CD4-positive, CD25-positive, alpha-beta regulatory T cell (primary cell): Measurements from ENCODE around the gene PHLDB3. TPM values are rescaled to one million over a fixed set of nuclear protein-coding genes. Genes with fewer than 3 reads are reported as not detected.

ENCODE experiments used
- ATAC-seq, 2 donors: fragments of 150-1000 bp; cut with Tn5 transposase; one replicate each; pipeline ENCODE4 v1.10.0; 2021; ENCODE audit warnings: low read depth in 2 of 2, moderate number of reproducible peaks in 2 of 2, moderate library complexity in 1 of 2
- DNase-seq, 3 donors: peaks; one replicate each; pipeline versions ENCODE4 v3.0.0 to v3.0.0-alpha.2; 2012 to 2022; ENCODE audit warnings: mixed read lengths in 1 of 3
- H3K27ac ChIP-seq: one replicate; pipeline ENCODE4 v1.7.0; 2013; ENCODE audit warnings: mild to moderate bottlenecking, low read length; ENCODE audit not compliant: insufficient read depth, poor library complexity, severe bottlenecking
- H3K27me3 ChIP-seq: one replicate; pipeline ENCODE4 v1.7.0; 2013; ENCODE audit warnings: low read length; ENCODE audit not compliant: control insufficient read depth, insufficient read depth
- H3K36me3 ChIP-seq: one replicate; pipeline ENCODE4 v1.7.0; 2013; ENCODE audit warnings: mild to moderate bottlenecking, low read length, moderate library complexity; ENCODE audit not compliant: control insufficient read depth, insufficient read depth
- H3K4me1 ChIP-seq: 2 replicates; pipeline ENCODE4 v1.7.0; 2013; ENCODE audit warnings: mild to moderate bottlenecking, low read length; ENCODE audit not compliant: insufficient read depth, control insufficient read depth, poor library complexity, severe bottlenecking
- H3K4me3 ChIP-seq: one replicate; pipeline ENCODE4 v1.7.0; 2013; ENCODE audit warnings: low read depth, mild to moderate bottlenecking, low read length, moderate library complexity
- H3K9me3 ChIP-seq, 2 experiments: 1 replicate in 1 of 2; 2 replicates in 1 of 2; pipeline ENCODE4 v1.7.0; 2013; ENCODE audit warnings: low read length in 2 of 2, mild to moderate bottlenecking in 1 of 2, moderate library complexity in 1 of 2; ENCODE audit not compliant: control insufficient read depth in 2 of 2
- H3K27ac Mint-ChIP-seq, 3 donors: one replicate each; pipeline ENCODE4 v1.8.0; 2020 to 2022; ENCODE audit warnings: mild to moderate bottlenecking in 3 of 3, mixed read lengths in 3 of 3, moderate library complexity in 2 of 3
- H3K27me3 Mint-ChIP-seq: one replicate; pipeline ENCODE4 v1.8.0; 2022; ENCODE audit warnings: mild to moderate bottlenecking, mixed read lengths
- H3K36me3 Mint-ChIP-seq: one replicate; pipeline ENCODE4 v1.8.0; 2020; ENCODE audit warnings: mixed read lengths
- H3K4me1 Mint-ChIP-seq, 4 donors: one replicate each; pipeline ENCODE4 v1.8.0; 2020 to 2022; ENCODE audit warnings: mixed read lengths in 4 of 4, mild to moderate bottlenecking in 1 of 4
- H3K4me3 Mint-ChIP-seq, 4 donors: one replicate each; pipeline ENCODE4 v1.8.0; 2020 to 2022; ENCODE audit warnings: mild to moderate bottlenecking in 4 of 4, mixed read lengths in 4 of 4, moderate library complexity in 3 of 4
- H3K9me3 Mint-ChIP-seq, 7 donors: one replicate each; pipeline ENCODE4 v1.8.0; 2020 to 2022; ENCODE audit warnings: mixed read lengths in 7 of 7, mild to moderate bottlenecking in 3 of 7, moderate library complexity in 2 of 7
- polyA plus RNA-seq, 4 donors: library from polyadenylated mRNA; unstranded; fragments of 300-500 nt; fragmentation: Illumina TruSeq; gene quantifications; one replicate each; pipeline ENCODE4 v1.2.3, GENCODE V29; 2021
- total RNA-seq: library from RNA; stranded (reverse); gene quantifications from one replicate; pipeline ENCODE4 v1.2.3, GENCODE V29; 2022

PHLDB3 gene
- total and polyA plus RNA-seq, 5 donors from 2014 or later: 1.5 to 64.1 (median 4.2) TPM

GRCh38 chr19:43474487-43474886, 30.1 kb downstream of the PHLDB3 start:
- Histone ChIP-seq H3K27ac (peak overlapping the region; percentile 87), H3K9me3 (no peaks in the 10 kb centered on the region), H3K27me3 (no peaks in the 10 kb centered on the region), H3K4me1 (peaks cover 30% of the 10 kb centered on the region), H3K36me3 (peaks cover 2% of the 10 kb centered on the region), H3K4me3 (no peak overlapping the region)
- Mint-ChIP-seq H3K4me1 (peaks cover 6 to 49% (median 20%) of the 10 kb centered on the region in 4 donors), H3K27ac (peak overlapping the region; percentile 79 to 99 (median 96)), H3K4me3 (peak overlapping the region; percentile 19 to 79 (median 46)), H3K27me3 (no peaks in the 10 kb centered on the region), H3K36me3 (peaks cover 10% of the 10 kb centered on the region), H3K9me3 (peaks cover 0 to 2% (median 0%) of the 10 kb centered on the region in 7 donors)
- ATAC-seq (no peak), DNase-seq (no peak)

- H3K27me3 Mint-ChIP-seq: no peaks in the 10 kb centered on the region
- H3K4me1 Mint-ChIP-seq: peaks cover 16 to 72% (median 35%) of the 10 kb centered on the region in 4 donors
- H3K4me1 ChIP-seq: peaks cover 51% of the 10 kb centered on the region
- no peak for DNase-seq
- peak overlapping the region; percentile 28 for H3K27ac ChIP-seq
- H3K27me3 ChIP-seq: no peaks in the 10 kb centered on the region
- no peak for ATAC-seq
- no peaks in the 10 kb centered on the region for H3K9me3 ChIP-seq
- H3K36me3 Mint-ChIP-seq: peaks cover 2% of the 10 kb centered on the region
- peaks cover 0 to 2% (median 0%) of the 10 kb centered on the region in 7 donors for H3K9me3 Mint-ChIP-seq
- peak overlapping the region; percentile 48 to 100 (median 96) for H3K27ac Mint-ChIP-seq
- H3K4me3 ChIP-seq: no peak overlapping the region
- H3K4me3 Mint-ChIP-seq: peak overlapping the region in 1 of 4 donors; percentile 43
- H3K36me3 ChIP-seq: no peaks in the 10 kb centered on the region
Measured at GRCh38 chr19:43471091-43471490, 33.5 kb downstream of the PHLDB3 start.

- H3K27me3 ChIP-seq: no peaks in the 10 kb centered on the region
- Mint-ChIP-seq H3K4me1 (peaks cover 12 to 73% (median 33%) of the 10 kb centered on the region in 4 donors), H3K27me3 (no peaks in the 10 kb centered on the region), H3K36me3 (no peaks in the 10 kb centered on the region), H3K4me3 (peak overlapping the region in 3 of 4 donors; percentile 13 to 76 (median 48)), H3K9me3 (peaks cover 0 to under 1% (median 0%) of the 10 kb centered on the region in 7 donors), H3K27ac (peak overlapping the region; percentile 96 to 100 (median 97))
- H3K9me3 ChIP-seq: no peaks in the 10 kb centered on the region
- peaks cover 44% of the 10 kb centered on the region for H3K4me1 ChIP-seq
- no peak overlapping the region for H3K4me3 ChIP-seq
- no peaks in the 10 kb centered on the region for H3K36me3 ChIP-seq
- peak; percentile 21 to 63 (median 61) for DNase-seq
- ATAC-seq: peak; percentile 40
- H3K27ac ChIP-seq: peak overlapping the region; percentile 81
Measured at GRCh38 chr19:43470288-43470687, 34.3 kb downstream of the PHLDB3 start.

- Histone ChIP-seq H3K36me3 (no peaks in the 10 kb centered on the region), H3K27ac (peak overlapping the region; percentile 81), H3K4me3 (peak overlapping the region; percentile 59), H3K9me3 (no peaks in the 10 kb centered on the region), H3K4me1 (peaks cover 43% of the 10 kb centered on the region), H3K27me3 (no peaks in the 10 kb centered on the region)
- DNase-seq (peak in 2 of 3 donors; percentile 63 to 74), ATAC-seq (peak; percentile 72 to 75)
- peak overlapping the region; percentile 22 to 76 (median 58) for H3K4me3 Mint-ChIP-seq
- no peaks in the 10 kb centered on the region for H3K27me3 Mint-ChIP-seq
- H3K36me3 Mint-ChIP-seq: no peaks in the 10 kb centered on the region
- no peaks in the 10 kb centered on the region for H3K9me3 Mint-ChIP-seq
- H3K4me1 Mint-ChIP-seq: peaks cover 10 to 74% (median 28%) of the 10 kb centered on the region in 4 donors
- H3K27ac Mint-ChIP-seq: peak overlapping the region; percentile 84 to 100 (median 96)
Measured at GRCh38 chr19:43469160-43469480, 35.4 kb downstream of the PHLDB3 start.

GRCh38 chr19:43468354-43469159, 36.0 kb downstream of the PHLDB3 start:
- Histone ChIP-seq H3K4me3 (peak overlapping the region; percentile 59), H3K4me1 (peaks cover 46% of the 10 kb centered on the region), H3K27ac (peak overlapping the region; percentile 81), H3K27me3 (no peaks in the 10 kb centered on the region), H3K36me3 (no peaks in the 10 kb centered on the region), H3K9me3 (no peaks in the 10 kb centered on the region)
- ATAC-seq: no peak
- Mint-ChIP-seq H3K4me3 (peak overlapping the region; percentile 32 to 76 (median 58)), H3K9me3 (no peaks in the 10 kb centered on the region), H3K36me3 (no peaks in the 10 kb centered on the region), H3K27me3 (no peaks in the 10 kb centered on the region), H3K27ac (peak overlapping the region; percentile 93 to 100 (median 96)), H3K4me1 (peaks cover 10 to 79% (median 24%) of the 10 kb centered on the region in 4 donors)
- peak in 2 of 3 donors; percentile 21 to 24 for DNase-seq

GRCh38 chr19:43467730-43468129, 36.8 kb downstream of the PHLDB3 start:
- Histone ChIP-seq H3K36me3 (no peaks in the 10 kb centered on the region), H3K4me3 (no peak overlapping the region), H3K27me3 (no peaks in the 10 kb centered on the region), H3K9me3 (no peaks in the 10 kb centered on the region), H3K4me1 (peaks cover 51% of the 10 kb centered on the region), H3K27ac (no peak overlapping the region)
- peak in 1 of 3 donors; percentile 20 for DNase-seq
- no peaks in the 10 kb centered on the region for H3K27me3 Mint-ChIP-seq
- no peaks in the 10 kb centered on the region for H3K9me3 Mint-ChIP-seq
- H3K36me3 Mint-ChIP-seq: no peaks in the 10 kb centered on the region
- H3K4me3 Mint-ChIP-seq: peak overlapping the region in 2 of 4 donors; percentile 42 to 48
- ATAC-seq: no peak
- H3K4me1 Mint-ChIP-seq: peaks cover 10 to 85% (median 24%) of the 10 kb centered on the region in 4 donors
- H3K27ac Mint-ChIP-seq: peak overlapping the region in 2 of 3 donors; percentile 96 to 100

GRCh38 chr19:43467276-43467675, 37.3 kb downstream of the PHLDB3 start:
- H3K27me3 ChIP-seq: no peaks in the 10 kb centered on the region
- peak overlapping the region in 2 of 3 donors; percentile 76 to 96 for H3K27ac Mint-ChIP-seq
- no peaks in the 10 kb centered on the region for H3K9me3 ChIP-seq
- ATAC-seq (no peak), DNase-seq (no peak)
- no peaks in the 10 kb centered on the region for H3K36me3 Mint-ChIP-seq
- no peaks in the 10 kb centered on the region for H3K9me3 Mint-ChIP-seq
- H3K36me3 ChIP-seq: no peaks in the 10 kb centered on the region
- no peaks in the 10 kb centered on the region for H3K27me3 Mint-ChIP-seq
- H3K4me1 ChIP-seq: peaks cover 53% of the 10 kb centered on the region
- H3K4me3 Mint-ChIP-seq: peak overlapping the region in 2 of 4 donors; percentile 3 to 48
- no peak overlapping the region for H3K4me3 ChIP-seq
- peaks cover 10 to 85% (median 26%) of the 10 kb centered on the region in 4 donors for H3K4me1 Mint-ChIP-seq
- H3K27ac ChIP-seq: no peak overlapping the region
